ENCODE measurements around the gene KCND3.

- TF ChIP-seq CTCF (IDR thresholded peaks at IDR 0.05; ENCODE audit: insufficient read depth, low read length), result no peak
- TF ChIP-seq POLR2AphosphoS5 (IDR thresholded peaks at IDR 0.05; ENCODE audit: low read depth), result 0 out of 2 replicates have a peak, but pooled peaks have one; percentile 22
- peak; percentile 93 for TF ChIP-seq SPI1 (IDR thresholded peaks at IDR 0.05; ENCODE audit: borderline replicate concordance, low read depth)
- TF ChIP-seq GABPA (IDR thresholded peaks at IDR 0.05; ENCODE audit: low read depth), result no peak
- TF ChIP-seq REST (IDR thresholded peaks at IDR 0.05; ENCODE audit: insufficient replicate concordance, low read depth), result no peak
These were observed 255.5 kb downstream of the KCND3 start for GRCh38 chr1:111733992-111734341.
